IPS-18a (cell line): ENCODE data around the gene LRRTM4.

Experiments used
- H3K27ac ChIP-seq: one replicate; pipeline ENCODE4 v1.5.1; 2013; ENCODE audit warnings: low read length
- H3K27me3 ChIP-seq: one replicate; pipeline ENCODE4 v1.6.1; 2013; ENCODE audit warnings: mild to moderate bottlenecking, low read length; ENCODE audit not compliant: control insufficient read depth, insufficient read depth
- H3K36me3 ChIP-seq: one replicate; pipeline ENCODE4 v1.6.1; 2013; ENCODE audit warnings: low read depth, low read length; ENCODE audit not compliant: control insufficient read depth
- H3K4me1 ChIP-seq: one replicate; pipeline ENCODE4 v1.6.1; 2013; ENCODE audit warnings: low read depth, low read length; ENCODE audit not compliant: control insufficient read depth
- H3K4me3 ChIP-seq: one replicate; pipeline ENCODE4 v1.5.1; 2013; ENCODE audit warnings: low read length
- H3K9ac ChIP-seq: one replicate; pipeline ENCODE4 v1.6.1; 2013; ENCODE audit warnings: mild to moderate bottlenecking, low read length, moderate library complexity
- H3K9me3 ChIP-seq: one replicate; pipeline ENCODE4 v1.6.1; 2013; ENCODE audit warnings: low read depth, low read length; ENCODE audit not compliant: control insufficient read depth

The LRRTM4 gene

DNA sequence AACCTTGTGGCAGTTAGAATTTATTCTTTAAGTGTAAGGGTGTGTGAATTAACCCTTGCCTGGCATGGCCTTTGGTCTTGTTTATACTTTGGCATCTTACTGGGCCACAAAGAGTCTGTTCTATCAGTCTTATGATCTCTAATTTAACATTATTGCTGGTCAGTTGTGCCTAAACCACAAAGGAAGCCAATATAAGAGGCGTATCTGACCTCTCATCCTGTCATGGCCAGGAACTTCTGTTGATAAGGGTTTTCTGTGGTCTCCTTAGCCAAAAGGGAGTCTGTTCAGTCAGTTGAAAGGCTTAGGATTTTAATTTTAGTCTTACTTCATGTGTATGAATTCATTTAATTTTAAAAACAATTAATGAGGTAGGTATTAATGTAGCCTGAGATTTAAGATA, 127.2 kb downstream of the LRRTM4 start:
- Histone ChIP-seq H3K9ac (no peak overlapping the region), H3K4me3 (no peak overlapping the region), H3K36me3 (no peaks in the 10 kb centered on the region), H3K4me1 (peaks cover 20% of the 10 kb centered on the region), H3K27me3 (no peaks in the 10 kb centered on the region), H3K27ac (no peak overlapping the region), H3K9me3 (no peaks in the 10 kb centered on the region)

- Histone ChIP-seq H3K27ac (no peak overlapping the region), H3K9me3 (no peaks in the 10 kb centered on the region)
Observed at GRCh38 chr2:77391119-77391518, 131.1 kb downstream of the LRRTM4 start.

GRCh38 chr2:77387324-77387723, 134.9 kb downstream of the LRRTM4 start:
- Histone ChIP-seq H3K9me3 (no peaks in the 10 kb centered on the region), H3K36me3 (no peaks in the 10 kb centered on the region), H3K4me3 (no peak overlapping the region), H3K9ac (no peak overlapping the region), H3K4me1 (peaks cover 22% of the 10 kb centered on the region), H3K27me3 (no peaks in the 10 kb centered on the region), H3K27ac (no peak overlapping the region)

More at GRCh38 chr2:77391119-77391518, 131.1 kb downstream of the LRRTM4 start:
- H3K4me3 ChIP-seq, result no peak overlapping the region
- H3K4me1 ChIP-seq, result peaks cover 29% of the 10 kb centered on the region
- no peaks in the 10 kb centered on the region for H3K27me3 ChIP-seq
- no peaks in the 10 kb centered on the region for H3K36me3 ChIP-seq
- no peak overlapping the region for H3K9ac ChIP-seq

GRCh38 chr2:77372636-77373035, 149.5 kb downstream of the LRRTM4 start:
- H3K27ac ChIP-seq, result no peak overlapping the region
- no peaks in the 10 kb centered on the region for H3K9me3 ChIP-seq
- no peak overlapping the region for H3K9ac ChIP-seq
- no peaks in the 10 kb centered on the region for H3K36me3 ChIP-seq
- peaks cover 2% of the 10 kb centered on the region for H3K4me1 ChIP-seq
- no peaks in the 10 kb centered on the region for H3K27me3 ChIP-seq
- no peak overlapping the region for H3K4me3 ChIP-seq

DNA sequence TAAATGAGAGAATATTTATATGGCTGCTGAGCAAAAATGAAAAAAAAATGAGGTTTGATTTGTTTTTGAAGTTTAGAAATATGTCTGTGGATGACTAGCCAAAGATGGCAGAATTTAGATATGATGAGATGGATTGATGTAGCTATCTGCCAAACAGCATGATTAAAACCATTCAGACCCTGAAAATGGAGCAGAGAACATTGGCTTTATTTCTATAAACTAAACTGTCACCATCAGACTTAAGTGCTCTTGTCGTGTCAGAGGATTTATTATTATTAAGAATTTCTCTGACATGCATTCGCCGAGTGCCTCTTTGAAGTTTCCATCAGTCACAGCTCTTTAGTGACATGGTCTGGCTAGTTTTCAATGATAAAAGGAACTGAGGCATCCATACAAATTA, 151.7 kb downstream of the LRRTM4 start:
- H3K36me3 ChIP-seq, result no peaks in the 10 kb centered on the region
- peaks cover 2% of the 10 kb centered on the region for H3K4me1 ChIP-seq
- no peak overlapping the region for H3K4me3 ChIP-seq
- H3K27ac ChIP-seq, result no peak overlapping the region
- no peaks in the 10 kb centered on the region for H3K9me3 ChIP-seq
- H3K9ac ChIP-seq, result no peak overlapping the region
- H3K27me3 ChIP-seq, result no peaks in the 10 kb centered on the region

- Histone ChIP-seq H3K9ac (no peak overlapping the region), H3K27ac (no peak overlapping the region), H3K4me1 (peaks cover 4% of the 10 kb centered on the region), H3K9me3 (no peaks in the 10 kb centered on the region), H3K4me3 (no peak overlapping the region), H3K27me3 (no peaks in the 10 kb centered on the region), H3K36me3 (no peaks in the 10 kb centered on the region)
Observed at GRCh38 chr2:77363277-77363676, 158.9 kb downstream of the LRRTM4 start.

DNA sequence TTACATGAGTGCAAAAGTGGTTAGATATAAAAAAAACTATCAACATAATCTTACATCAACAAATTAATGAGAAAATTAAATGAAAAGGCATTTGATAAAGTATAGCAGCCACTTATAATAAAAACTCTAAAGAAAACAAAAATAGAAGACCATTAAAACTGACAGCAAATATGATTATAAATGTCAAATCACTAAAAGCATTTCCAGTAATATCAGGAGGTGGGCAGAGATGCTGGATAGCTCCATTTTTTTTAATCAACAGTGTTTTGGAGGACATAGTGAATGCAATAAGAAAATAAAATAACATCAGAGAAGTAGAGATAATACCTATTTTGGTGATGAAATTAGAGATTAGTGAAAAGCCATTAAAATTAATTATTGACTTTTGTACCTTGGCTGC, 173.4 kb downstream of the LRRTM4 start:
- no peaks in the 10 kb centered on the region for H3K36me3 ChIP-seq
- no peaks in the 10 kb centered on the region for H3K27me3 ChIP-seq
- H3K9me3 ChIP-seq, result peaks cover 4% of the 10 kb centered on the region
- H3K27ac ChIP-seq, result no peak overlapping the region
- H3K9ac ChIP-seq, result no peak overlapping the region
- H3K4me1 ChIP-seq, result no peaks in the 10 kb centered on the region
- no peak overlapping the region for H3K4me3 ChIP-seq

GRCh38 chr2:77336013-77336412, 186.2 kb downstream of the LRRTM4 start:
- Histone ChIP-seq H3K9me3 (peaks cover 7% of the 10 kb centered on the region), H3K27me3 (no peaks in the 10 kb centered on the region), H3K4me3 (no peak overlapping the region), H3K36me3 (no peaks in the 10 kb centered on the region), H3K9ac (no peak overlapping the region), H3K4me1 (no peaks in the 10 kb centered on the region), H3K27ac (no peak overlapping the region)

DNA sequence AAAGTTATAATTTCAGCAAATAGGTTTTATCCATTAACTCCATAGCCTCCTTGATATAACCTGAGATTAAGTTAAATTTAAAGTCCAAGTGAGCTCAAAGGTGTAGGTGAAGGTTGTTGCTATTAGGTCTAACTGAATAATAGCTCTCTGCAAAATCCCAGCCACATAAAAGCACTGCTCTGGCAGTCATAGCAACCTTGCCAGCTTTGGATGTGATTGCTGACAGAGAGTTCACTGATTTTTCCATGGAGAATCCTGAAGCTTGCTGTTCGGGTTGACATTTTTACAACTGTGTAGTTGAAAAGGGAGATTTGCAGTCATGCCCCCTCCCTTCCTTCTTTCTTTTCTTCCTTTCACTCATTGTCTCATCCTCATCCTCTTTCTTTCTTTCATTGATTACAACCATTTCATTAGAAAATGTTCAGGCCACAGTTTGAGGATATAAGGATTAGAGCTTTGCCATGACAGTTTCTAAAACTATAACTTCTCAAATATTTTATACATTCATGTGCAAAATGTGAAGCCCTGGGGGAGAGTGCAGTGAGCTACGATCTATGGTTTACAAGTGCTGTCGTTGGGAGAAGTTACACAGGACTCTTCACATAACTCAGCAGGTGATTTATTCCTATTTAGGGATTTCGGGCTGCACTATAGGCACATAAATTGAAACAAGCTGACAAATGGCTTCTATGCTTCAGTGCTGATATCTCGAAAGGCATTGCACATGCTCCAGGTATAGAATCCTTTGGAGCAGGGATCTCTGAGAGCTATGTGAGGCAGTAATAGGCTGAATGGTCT, 193.8 kb downstream of the LRRTM4 start:
- Histone ChIP-seq H3K27ac (no peak overlapping the region), H3K27me3 (no peaks in the 10 kb centered on the region), H3K9ac (no peak overlapping the region), H3K4me3 (no peak overlapping the region), H3K36me3 (no peaks in the 10 kb centered on the region), H3K4me1 (peaks cover 20% of the 10 kb centered on the region), H3K9me3 (peaks cover 7% of the 10 kb centered on the region)

- H3K36me3 ChIP-seq, result no peaks in the 10 kb centered on the region
- H3K9ac ChIP-seq, result no peak overlapping the region
- peaks cover 20% of the 10 kb centered on the region for H3K4me1 ChIP-seq
- no peaks in the 10 kb centered on the region for H3K27me3 ChIP-seq
- no peak overlapping the region for H3K4me3 ChIP-seq
- no peaks in the 10 kb centered on the region for H3K9me3 ChIP-seq
- H3K27ac ChIP-seq, result no peak overlapping the region
Observed at GRCh38 chr2:77325395-77325794, 196.8 kb downstream of the LRRTM4 start.

DNA sequence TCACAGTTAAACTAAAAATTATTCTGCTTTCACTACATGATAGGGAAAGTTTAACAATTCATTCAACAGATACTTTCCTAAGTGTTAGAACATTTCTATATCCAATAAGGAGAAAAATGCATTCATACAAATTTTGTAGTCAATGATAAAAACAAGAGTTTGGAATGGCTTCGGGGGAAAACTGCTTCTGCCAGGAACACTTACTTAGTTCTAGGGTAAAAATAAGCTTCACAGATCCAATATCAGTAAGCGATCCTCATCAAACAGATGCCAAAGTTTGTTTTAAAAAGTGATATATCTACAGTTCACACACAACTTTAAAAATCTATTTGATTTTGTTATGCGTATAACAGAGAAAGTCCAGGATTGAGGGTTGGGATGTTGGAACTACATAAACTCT, 199.7 kb downstream of the LRRTM4 start:
- H3K9ac ChIP-seq, result no peak overlapping the region
- H3K9me3 ChIP-seq, result no peaks in the 10 kb centered on the region
- H3K36me3 ChIP-seq, result no peaks in the 10 kb centered on the region
- H3K27ac ChIP-seq, result no peak overlapping the region
- H3K4me3 ChIP-seq, result no peak overlapping the region
- H3K27me3 ChIP-seq, result no peaks in the 10 kb centered on the region
- H3K4me1 ChIP-seq, result peaks cover 6% of the 10 kb centered on the region

DNA sequence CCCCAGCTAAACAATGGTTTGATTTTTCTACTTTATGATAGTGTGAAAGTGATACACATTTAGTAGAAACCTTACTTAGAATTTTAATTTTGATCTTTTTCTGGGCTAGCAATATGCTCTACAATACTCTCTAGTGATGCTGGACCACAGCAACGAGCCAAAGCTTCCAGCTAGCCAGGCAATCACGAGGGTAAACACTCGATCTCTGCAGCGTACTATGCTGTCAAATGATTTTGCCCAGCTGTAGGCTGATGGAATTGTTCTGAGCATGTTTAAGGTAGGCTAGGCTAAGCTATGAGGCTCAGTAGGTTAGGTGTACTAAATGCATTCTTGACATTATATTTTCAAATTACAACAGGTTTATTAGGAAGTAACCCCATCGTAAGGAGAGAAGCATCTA, 207.5 kb downstream of the LRRTM4 start:
- Histone ChIP-seq H3K27me3 (no peaks in the 10 kb centered on the region), H3K4me1 (no peaks in the 10 kb centered on the region), H3K36me3 (no peaks in the 10 kb centered on the region), H3K9ac (no peak overlapping the region), H3K27ac (no peak overlapping the region), H3K9me3 (no peaks in the 10 kb centered on the region), H3K4me3 (no peak overlapping the region)
